GM21529 (cell line): ENCODE results near the gene DEFB124.
"Not testable (repeated sequence)": the region's sequence is repeated elsewhere in the genome, so short reads cannot be mapped to it uniquely, and the experiment has no call there.

ENCODE experiments used
- ATAC-seq: cut with Tn5 transposase; IDR thresholded peaks from one replicate; pipeline ENCODE4 v1.9.1; 2021; ENCODE audit not compliant: unreplicated experiment

DEFB124 gene, protein sequence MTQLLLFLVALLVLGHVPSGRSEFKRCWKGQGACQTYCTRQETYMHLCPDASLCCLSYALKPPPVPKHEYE

DNA sequence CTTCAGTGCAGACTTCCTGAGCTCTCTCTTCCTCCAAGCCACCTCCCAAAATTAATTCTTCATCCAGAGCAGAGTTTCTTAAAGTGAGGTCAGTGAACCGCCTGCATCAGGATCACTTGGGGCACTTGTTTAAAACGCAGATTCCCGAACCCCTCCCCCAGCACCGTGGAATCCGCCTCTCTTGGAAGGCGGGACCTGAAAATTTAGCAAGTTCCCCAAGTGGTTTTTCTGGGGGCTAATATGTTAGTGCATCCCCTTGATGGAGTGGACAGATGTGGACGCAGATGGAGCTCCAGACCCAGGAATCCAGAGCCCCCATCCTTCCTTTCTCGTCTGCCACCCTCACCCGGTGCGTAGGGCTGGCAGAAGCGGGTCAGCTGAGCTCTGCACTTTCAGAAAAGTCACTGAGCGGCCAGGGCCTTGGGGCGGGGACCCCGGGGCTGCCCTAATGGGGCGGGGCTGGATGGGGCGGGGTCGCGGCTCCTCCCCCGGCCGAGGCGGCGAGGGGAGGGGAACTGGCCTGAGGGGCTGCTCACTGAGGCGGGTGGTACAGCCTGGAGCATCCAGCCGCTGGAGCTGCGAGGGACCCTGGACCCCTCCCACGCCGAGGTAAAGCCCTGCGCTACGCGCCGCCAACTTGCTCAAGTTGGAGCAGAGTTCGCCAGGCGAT is at the start of gene DEFB124, which contains the start of gene REM1:
TSS of gene DEFB124 (minus strand) at position 370 of the 670 bp plus-strand sequence. CDS start 2,114 bp downstream, outside the sequence.
TSS of gene REM1 (plus strand) at position 531 of the 670 bp plus-strand sequence. CDS start 1,158 bp downstream, outside the sequence.
- no peak for ATAC-seq

GRCh38 chr20:31523361-31524283 is 48.7 kb upstream of the DEFB124 start:
- no peak for ATAC-seq

DNA sequence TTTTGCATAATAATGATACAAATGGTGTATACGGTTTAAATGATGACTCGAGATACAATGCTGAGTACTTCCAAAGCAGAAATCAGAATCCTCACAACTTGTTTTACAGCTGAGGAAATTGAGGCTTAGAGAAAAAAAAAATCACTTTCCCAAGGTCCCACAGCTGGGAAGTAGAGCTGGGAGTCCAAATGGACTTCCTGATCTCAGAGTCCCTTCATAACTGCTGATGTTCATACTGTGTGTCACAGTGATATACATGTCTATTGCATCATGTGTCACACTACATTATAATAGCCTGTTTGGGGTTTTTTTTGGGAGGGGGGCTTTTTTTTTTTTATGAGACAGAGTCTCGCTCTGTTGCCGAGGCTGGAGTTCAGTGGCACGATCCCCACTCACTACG is 47.8 kb upstream of the DEFB124 start:
- ATAC-seq, result no peak

DNA sequence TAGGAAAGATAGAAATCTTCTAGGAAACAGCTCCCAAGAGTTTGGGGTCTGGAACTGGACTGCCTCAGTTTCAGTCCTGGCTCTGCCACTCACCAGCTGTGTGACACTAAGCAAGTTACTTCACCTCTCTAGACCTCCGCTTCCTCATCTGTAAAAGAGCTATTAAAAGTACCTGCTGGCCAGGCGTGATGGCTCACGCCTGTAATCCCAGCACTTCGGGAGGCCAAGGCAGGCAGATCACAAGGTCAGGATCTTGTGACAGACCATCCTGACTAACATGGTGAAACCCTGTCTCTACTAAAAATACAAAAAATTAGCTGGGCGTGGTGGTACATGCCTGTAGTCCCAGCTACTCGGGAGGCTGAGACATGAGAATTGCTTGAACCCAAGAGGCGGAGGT is 46.3 kb upstream of the DEFB124 start:
- ATAC-seq, result not testable (repeated sequence)

GRCh38 chr20:31517373-31517772 is 42.4 kb upstream of the DEFB124 start:
- ATAC-seq, result no peak

GRCh38 chr20:31516651-31517050 is 41.7 kb upstream of the DEFB124 start:
- ATAC-seq, result no peak

DNA sequence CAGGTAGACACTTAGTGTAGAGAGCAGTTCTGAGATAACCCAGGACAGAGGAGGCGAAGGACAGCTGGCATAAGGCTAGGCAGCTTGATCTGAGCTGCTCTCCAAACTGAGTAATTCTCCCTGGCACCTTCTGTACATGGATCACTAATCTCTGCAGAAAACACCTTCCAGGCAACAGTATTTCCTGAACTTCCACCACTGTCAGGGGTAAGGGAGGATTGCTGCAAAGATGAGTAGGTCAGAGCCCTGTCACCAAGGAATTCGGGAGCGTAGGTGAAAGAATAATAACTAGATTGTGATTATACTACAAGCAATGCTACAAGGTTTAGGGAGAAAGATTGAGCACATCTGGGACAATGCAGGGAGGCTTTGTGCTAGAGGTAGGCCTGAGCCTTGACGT is 41.2 kb upstream of the DEFB124 start:
- ATAC-seq, result no peak

GRCh38 chr20:31515775-31516107 is 40.8 kb upstream of the DEFB124 start:
- no peak for ATAC-seq

DNA sequence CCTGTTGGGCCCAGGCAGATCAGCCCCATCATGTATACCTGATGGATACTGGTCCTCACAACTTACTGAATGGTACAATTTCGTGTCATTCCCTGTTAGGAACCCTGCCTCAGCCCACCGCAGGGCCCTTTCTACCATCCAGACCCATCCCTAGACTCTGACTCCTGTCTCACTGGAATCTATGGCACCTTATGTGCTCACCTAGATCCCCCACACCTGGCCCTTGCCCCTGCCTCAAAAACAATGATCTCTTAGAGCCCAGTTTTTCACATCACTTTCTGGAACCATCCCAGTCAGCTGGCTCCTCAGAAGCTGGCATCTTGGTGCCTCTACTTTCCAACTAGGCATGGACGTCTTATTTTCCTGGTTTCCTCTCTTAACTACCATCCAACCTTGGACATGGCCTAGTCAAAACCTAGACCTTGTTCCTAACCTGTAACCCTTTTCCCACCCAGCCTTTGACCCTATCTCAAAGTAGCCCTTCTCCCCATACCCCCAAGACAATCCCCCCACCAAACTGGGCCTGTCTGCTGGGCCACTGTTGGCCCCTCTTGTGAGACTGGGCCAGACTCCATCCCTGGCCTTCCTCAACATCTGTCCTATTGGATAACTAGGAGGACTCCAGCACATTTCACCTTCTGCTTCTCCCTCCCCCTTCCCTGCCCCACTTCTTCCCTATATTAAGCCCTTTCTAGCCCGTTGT is 40.3 kb upstream of the DEFB124 start:
- no peak for ATAC-seq

- peak; percentile 84 for ATAC-seq
These were observed 39.5 kb upstream of the DEFB124 start, which contains the start of gene HM13 for GRCh38 chr20:31514154-31515071. TSS of gene HM13 (plus strand) at chr20:31514442. CDS start at chr20:31514552, 110 bp downstream.

- no peak for ATAC-seq
These were observed 33.8 kb upstream of the DEFB124 start for GRCh38 chr20:31508517-31509244.

DNA sequence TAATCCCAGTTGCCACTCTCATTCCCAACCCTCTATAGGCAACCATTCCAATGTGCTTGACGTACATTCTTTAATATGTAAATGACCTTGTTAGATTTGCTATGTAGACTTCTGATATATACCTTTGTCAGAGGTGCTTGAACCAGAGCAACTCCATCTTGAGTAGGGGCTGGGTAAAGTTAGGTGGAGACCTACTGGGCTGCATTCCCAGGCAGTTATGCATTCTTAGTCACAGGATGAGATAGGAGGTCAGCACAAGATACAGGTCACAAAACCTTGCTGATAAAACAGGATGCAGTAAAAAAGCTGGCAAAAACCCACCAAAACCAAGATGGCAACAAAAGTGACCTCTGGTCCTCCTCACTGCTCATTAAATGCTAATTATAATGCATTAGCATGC is 31.0 kb upstream of the DEFB124 start:
- ATAC-seq, result no peak

DNA sequence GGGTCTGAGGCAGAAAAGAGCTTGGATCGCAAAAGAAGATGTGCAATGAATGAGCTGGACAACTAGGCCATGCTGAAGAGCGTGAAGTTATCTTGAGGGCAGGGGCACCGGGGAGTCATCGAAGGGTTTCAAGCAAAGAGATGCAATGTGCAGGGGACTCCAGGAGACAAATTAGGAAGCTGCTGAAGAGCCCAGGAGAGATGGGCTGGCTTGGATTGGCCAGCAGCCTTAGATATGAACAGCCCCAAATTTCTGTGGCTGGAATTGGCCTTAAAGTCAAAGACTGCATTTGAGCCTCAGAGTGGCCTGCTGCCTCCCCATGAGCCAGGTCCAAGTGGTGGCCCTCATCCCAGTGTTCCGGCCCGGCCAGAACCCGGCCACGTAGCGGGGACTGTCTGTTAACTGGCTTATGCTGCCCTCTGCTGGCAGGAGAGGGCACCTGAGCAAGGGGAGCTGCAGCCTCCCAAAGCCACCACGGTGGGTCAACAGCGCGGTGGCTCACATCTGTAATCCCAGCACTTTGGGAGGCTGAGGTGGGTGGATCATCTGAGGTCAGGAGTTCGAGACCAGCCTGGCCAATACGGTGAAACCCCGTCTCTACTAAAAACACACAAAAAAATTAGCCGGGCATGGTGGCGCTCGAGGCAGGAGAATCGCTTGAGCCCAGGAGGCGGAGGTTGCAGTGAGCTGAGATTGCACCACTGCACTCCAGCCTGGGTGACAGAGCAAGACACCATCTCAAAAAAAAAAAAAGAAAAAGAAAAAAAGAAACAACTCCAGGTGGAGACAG is 28.2 kb upstream of the DEFB124 start:
- ATAC-seq, result peak; percentile 92

GRCh38 chr20:31500527-31500926 is 25.6 kb upstream of the DEFB124 start:
- no peak for ATAC-seq

DNA sequence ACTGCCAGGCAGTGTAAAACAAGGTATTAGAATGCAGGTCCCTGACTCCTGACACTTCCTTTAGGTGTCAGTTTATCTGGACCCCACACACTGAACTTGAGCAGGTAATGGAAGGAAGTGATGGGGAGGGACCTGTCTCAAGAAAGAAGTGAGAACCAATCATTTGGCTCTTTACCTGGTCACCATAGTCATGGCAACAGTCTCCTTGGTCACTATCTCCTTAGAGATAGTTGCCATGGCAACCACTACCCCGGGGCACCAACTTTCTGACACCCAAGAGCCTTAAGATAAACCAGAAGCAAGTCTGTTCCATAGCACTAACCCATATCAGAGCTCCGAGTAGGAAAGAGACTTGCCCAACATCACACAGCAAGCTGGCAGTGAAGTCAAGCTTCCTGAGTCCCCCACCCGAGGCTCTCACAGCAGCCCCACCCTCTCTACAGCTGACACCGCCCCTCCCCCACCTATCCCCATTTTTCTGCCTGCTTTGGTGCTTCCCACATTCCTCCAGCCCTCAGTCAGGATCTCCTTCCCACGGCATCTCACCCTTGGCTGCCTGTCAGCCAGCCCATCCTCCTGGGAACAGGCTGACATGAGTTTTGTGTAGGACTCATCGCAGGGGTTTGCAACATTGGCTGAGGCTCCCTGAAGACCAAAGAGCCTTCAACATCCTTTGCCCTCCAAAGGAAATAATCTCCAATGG is 23.1 kb upstream of the DEFB124 start:
- ATAC-seq, result no peak

- ATAC-seq, result no peak
These were observed 21.9 kb upstream of the DEFB124 start for GRCh38 chr20:31496761-31497295.

DNA sequence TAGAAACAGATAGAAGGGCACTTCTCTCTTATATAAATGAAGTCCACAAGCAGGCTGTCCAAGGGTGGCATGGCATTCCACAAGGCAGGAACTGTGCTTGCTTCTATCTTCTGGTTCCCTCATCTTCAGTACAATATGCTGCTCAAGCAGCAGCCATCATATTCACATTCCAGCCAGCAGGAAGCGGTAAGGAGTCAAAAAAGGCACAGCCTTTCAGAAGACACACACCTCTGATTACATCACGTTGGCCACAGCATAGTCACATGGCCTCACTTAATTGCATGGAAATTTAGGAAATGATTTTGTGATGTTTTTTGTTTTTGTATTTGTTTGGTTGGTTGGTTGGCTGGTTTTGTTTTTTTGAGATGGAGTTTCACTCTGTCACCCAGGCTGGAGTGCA is 19.2 kb upstream of the DEFB124 start:
- ATAC-seq, result no peak

GRCh38 chr20:31490752-31491151 is 15.8 kb upstream of the DEFB124 start:
- ATAC-seq, result no peak
